DOHH2 (cell line): ENCODE data around the gene NFATC4.
A peak's percentile ranks its signal among the peaks of the same experiment; 100 is the strongest.

Experiments
- H3F3A ChIP-seq: fragments of 200-600 bp; sonication (generic), shearing (Covaris generic); 2 replicates; pipeline ENCODE4 v1.6.0; 2016; ENCODE audit warnings: antibody characterized with exemption, mild to moderate bottlenecking; ENCODE audit not compliant: control insufficient read depth, insufficient read depth
- H3K27ac ChIP-seq: fragments of 200-600 bp; sonication (generic); 2 replicates; pipeline ENCODE4 v1.5.1; 2014; ENCODE audit warnings: low read depth, mild to moderate bottlenecking, low read length, moderate library complexity
- H3K27me3 ChIP-seq: fragments of 200-600 bp; sonication (generic); 2 replicates; pipeline ENCODE4 v1.6.1; 2014; ENCODE audit warnings: mild to moderate bottlenecking, low read length, mixed read lengths; ENCODE audit not compliant: control insufficient read depth
- H3K36me3 ChIP-seq: fragments of 200-600 bp; sonication (generic); 2 replicates; pipeline ENCODE4 v1.6.1; 2014; ENCODE audit warnings: mild to moderate bottlenecking, low read length, moderate library complexity, mixed read lengths; ENCODE audit not compliant: control insufficient read depth
- H3K4me1 ChIP-seq: fragments of 200-600 bp; sonication (generic); 2 replicates; pipeline ENCODE4 v1.6.1; 2014; ENCODE audit warnings: mild to moderate bottlenecking, low read length, mixed read lengths; ENCODE audit not compliant: control insufficient read depth
- H3K4me2 ChIP-seq: fragments of 200-600 bp; sonication (generic); 2 replicates; pipeline ENCODE4 v1.6.0; 2014; ENCODE audit warnings: mild to moderate bottlenecking, low read length, moderate library complexity
- H3K4me3 ChIP-seq: fragments of 200-600 bp; sonication (generic); 2 replicates; pipeline ENCODE4 v1.5.1; 2014; ENCODE audit warnings: mild to moderate bottlenecking, low read length, mixed read lengths
- H3K79me2 ChIP-seq: fragments of 200-600 bp; sonication (generic); 2 replicates; pipeline ENCODE4 v1.6.1; 2014; ENCODE audit warnings: mild to moderate bottlenecking, low read length, mixed read lengths; ENCODE audit not compliant: control insufficient read depth
- H3K9me2 ChIP-seq: fragments of 200-600 bp; sonication (generic); replicated peaks from 2 replicates; pipeline ENCODE4 v1.6.1; 2014; ENCODE audit warnings: mild to moderate bottlenecking, low read length, mixed read lengths; ENCODE audit not compliant: control insufficient read depth
- H3K9me3 ChIP-seq: fragments of 200-600 bp; sonication (generic); 2 replicates; pipeline ENCODE4 v1.6.1; 2014; ENCODE audit warnings: antibody characterized with exemption, low read length, mixed read lengths; ENCODE audit not compliant: control insufficient read depth, insufficient read depth
- H4K20me1 ChIP-seq: fragments of 200-600 bp; sonication (generic); 2 replicates; pipeline ENCODE4 v1.6.0; 2014; ENCODE audit warnings: low read depth, mild to moderate bottlenecking, antibody characterized with exemption, low read length, moderate library complexity; ENCODE audit not compliant: control insufficient read depth, insufficient read depth
- CTCF ChIP-seq: fragments of 200-600 bp; sonication (generic); IDR thresholded peaks from one replicate; pipeline ENCODE4 v1.5.1; 2014; ENCODE audit warnings: antibody characterized with exemption, mild to moderate bottlenecking, low read depth, low read length; ENCODE audit not compliant: poor library complexity, severe bottlenecking
- EZH2phosphoT487 ChIP-seq: fragments of 200-600 bp; sonication (generic); IDR thresholded peaks from 2 replicates; pipeline ENCODE4 v1.6.1; 2017; ENCODE audit warnings: borderline replicate concordance, mild to moderate bottlenecking, antibody characterized with exemption, low read length, moderate library complexity, mixed read lengths

The NFATC4 gene

GRCh38 chr14:24362241-24362960, 5.6 kb upstream of the NFATC4 start:
- Histone ChIP-seq H3F3A (0 out of 2 replicates have a peak, but pooled peaks cover 6% of the 10 kb centered on the region), H3K79me2 (no peaks in the 10 kb centered on the region; the same call in 1 of the 2 replicates), H3K4me2 (no peak overlapping the region), H3K9me2 (no peaks in the 10 kb centered on the region), H3K9me3 (no peaks in the 10 kb centered on the region), H4K20me1 (no peaks in the 10 kb centered on the region), H3K36me3 (no peaks in the 10 kb centered on the region), H3K4me3 (no peak overlapping the region), H3K27ac (no peak overlapping the region), H3K4me1 (peaks cover 18% of the 10 kb centered on the region), H3K27me3 (no peaks in the 10 kb centered on the region)
- TF ChIP-seq EZH2phosphoT487 (no peak), CTCF (no peak)

GRCh38 chr14:24363401-24363800, 4.6 kb upstream of the NFATC4 start:
- no peak overlapping the region for H3K4me2 ChIP-seq
- no peaks in the 10 kb centered on the region for H3K9me3 ChIP-seq
- 0 out of 2 replicates have a peak, but pooled peaks cover 6% of the 10 kb centered on the region for H3F3A ChIP-seq
- no peaks in the 10 kb centered on the region for H4K20me1 ChIP-seq
- no peak overlapping the region for H3K4me3 ChIP-seq
- no peaks in the 10 kb centered on the region for H3K9me2 ChIP-seq
- no peak overlapping the region for H3K27ac ChIP-seq
- H3K27me3 ChIP-seq, result no peaks in the 10 kb centered on the region
- H3K36me3 ChIP-seq, result peaks cover 2% of the 10 kb centered on the region; the same call in 1 of the 2 replicates
- peaks cover 21% of the 10 kb centered on the region for H3K4me1 ChIP-seq
- TF ChIP-seq CTCF (no peak), EZH2phosphoT487 (no peak)
- H3K79me2 ChIP-seq, result peaks cover 4% of the 10 kb centered on the region

- peak overlapping the region; percentile 88; the same call in 1 of the 2 replicates for H3K4me3 ChIP-seq
- no peak overlapping the region for H3K27ac ChIP-seq
- peaks cover 2% of the 10 kb centered on the region for H3K36me3 ChIP-seq
- no peaks in the 10 kb centered on the region for H3K9me3 ChIP-seq
- H3K27me3 ChIP-seq, result no peaks in the 10 kb centered on the region
- peaks cover 14% of the 10 kb centered on the region for H3K79me2 ChIP-seq
- H3K9me2 ChIP-seq, result no peaks in the 10 kb centered on the region
- 0 out of 2 replicates have a peak, but pooled peaks cover 6% of the 10 kb centered on the region for H3F3A ChIP-seq
- TF ChIP-seq CTCF (no peak), EZH2phosphoT487 (no peak)
- peak overlapping the region; percentile 87 for H3K4me2 ChIP-seq
- H4K20me1 ChIP-seq, result no peaks in the 10 kb centered on the region
- peaks cover 30% of the 10 kb centered on the region for H3K4me1 ChIP-seq
These were observed 3.1 kb upstream of the NFATC4 start for GRCh38 chr14:24364841-24365240.
